ENCODE measurements around the gene HGFAC.

- TF ChIP-seq, protein P1, sequence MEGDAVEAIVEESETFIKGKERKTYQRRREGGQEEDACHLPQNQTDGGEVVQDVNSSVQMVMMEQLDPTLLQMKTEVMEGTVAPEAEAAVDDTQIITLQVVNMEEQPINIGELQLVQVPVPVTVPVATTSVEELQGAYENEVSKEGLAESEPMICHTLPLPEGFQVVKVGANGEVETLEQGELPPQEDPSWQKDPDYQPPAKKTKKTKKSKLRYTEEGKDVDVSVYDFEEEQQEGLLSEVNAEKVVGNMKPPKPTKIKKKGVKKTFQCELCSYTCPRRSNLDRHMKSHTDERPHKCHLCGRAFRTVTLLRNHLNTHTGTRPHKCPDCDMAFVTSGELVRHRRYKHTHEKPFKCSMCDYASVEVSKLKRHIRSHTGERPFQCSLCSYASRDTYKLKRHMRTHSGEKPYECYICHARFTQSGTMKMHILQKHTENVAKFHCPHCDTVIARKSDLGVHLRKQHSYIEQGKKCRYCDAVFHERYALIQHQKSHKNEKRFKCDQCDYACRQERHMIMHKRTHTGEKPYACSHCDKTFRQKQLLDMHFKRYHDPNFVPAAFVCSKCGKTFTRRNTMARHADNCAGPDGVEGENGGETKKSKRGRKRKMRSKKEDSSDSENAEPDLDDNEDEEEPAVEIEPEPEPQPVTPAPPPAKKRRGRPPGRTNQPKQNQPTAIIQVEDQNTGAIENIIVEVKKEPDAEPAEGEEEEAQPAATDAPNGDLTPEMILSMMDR (IDR thresholded peaks at IDR 0.05; ENCODE audit: low read depth, low read length, poor library complexity, severe bottlenecking) = no peak
- TF ChIP-seq EZH2phosphoT487 (IDR thresholded peaks at IDR 0.05; ENCODE audit: borderline replicate concordance, low read length) = no peak
Measured at GRCh38 chr4:3413675-3414420, 27.9 kb upstream of the HGFAC start.
